Hematopoietic multipotent progenitor cell treated with erythropoietin and hydrocortisone succinate and interleukin-3 and kit ligand, for 4 days (in vitro differentiated cells): Measurements from ENCODE around the gene LMAN1L.

ENCODE experiments used
- DNase-seq: peaks from one replicate; pipeline ENCODE4 v3.0.0-alpha.2; 2015

LMAN1L gene

DNA sequence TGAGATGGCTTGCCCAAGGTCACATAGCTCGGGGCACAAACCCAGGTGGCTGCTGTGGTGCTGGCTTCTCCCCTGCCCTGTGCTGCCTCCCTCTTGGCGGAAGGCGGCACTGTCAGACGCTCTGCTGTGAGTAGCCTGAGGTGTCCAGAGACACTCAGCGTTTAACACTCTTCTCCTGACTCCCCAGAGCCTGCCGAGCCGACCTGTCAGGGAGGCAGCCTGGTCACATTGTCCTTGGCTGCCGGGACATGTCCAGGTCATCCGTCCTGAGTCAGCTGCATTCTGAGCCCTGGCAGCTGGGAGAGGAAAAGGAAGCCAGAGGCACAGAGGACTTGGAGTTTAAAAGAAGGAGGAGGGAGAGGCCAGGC, 4.7 kb downstream of the LMAN1L start:
- no peak for DNase-seq

DNA sequence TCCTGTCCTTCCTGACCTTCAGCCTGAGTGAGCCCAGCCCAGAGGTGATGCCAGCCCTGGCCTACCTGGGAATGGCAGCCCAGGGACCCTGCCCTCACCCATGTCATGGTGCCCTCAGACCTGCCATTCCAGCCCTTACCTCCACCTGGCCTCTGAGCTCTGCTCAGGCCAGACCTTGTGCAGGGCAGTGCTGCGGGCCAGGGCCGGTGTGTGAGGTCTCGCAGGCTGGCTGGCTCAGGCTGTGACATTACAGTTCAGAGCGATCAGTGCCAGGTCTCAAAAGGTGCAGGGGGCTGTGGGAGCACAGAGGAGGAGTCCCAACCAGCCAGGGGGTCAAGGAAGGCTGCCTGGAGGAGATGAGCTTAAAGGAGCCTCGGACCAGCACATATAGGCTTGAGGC, 7.4 kb downstream of the LMAN1L start:
- no peak for DNase-seq

DNA sequence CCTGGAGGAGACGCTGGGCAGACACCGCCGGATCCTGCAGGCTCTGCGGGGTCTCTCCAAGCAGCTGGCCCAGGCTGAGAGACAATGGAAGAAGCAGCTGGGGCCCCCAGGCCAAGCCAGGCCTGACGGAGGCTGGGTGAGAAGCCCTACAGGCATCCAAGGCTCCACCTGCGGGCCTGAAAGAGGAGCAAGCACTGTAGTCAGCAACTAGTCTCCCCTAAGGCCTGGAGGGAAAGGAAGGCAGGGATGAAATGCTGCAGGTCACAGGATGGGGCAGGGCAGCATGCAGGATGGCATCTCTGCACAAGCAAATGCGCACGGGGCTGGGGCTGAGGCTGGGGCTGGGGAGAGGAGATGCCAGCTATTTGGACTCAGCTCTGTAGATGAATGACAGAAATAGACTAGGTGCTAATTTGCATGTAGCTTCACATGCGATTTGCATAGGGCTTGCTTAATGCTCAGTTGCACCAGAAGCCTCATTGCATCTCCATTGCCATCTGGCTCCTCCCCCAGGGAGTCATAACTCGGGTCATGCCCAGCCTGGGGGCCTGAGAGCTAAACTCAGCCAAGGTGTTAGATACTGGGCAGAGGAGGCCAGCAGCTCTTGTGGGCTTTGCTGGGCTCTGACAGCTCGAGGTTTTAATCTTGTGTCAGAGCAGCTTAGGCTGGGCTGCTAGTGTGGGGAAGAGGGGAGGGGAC, 8.6 kb downstream of the LMAN1L start:
- no peak for DNase-seq

DNA sequence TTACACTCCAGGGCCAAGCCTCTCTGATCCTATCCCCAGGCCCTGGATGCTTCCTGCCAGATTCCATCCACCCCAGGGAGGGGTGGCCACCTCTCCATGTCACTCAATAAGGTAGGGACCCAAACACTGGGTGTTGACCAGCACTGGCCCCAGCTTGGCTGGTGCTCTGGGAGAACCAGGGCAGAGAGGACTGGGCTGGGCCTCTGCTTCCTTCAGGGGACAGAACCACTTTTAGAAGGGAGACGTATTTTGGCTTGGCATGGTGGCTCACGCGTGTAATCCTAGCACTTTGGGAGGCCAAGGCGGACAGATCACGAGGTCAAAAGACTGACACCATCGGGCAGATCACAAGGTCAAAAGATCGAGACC, 9.1 kb downstream of the LMAN1L start:
- DNase-seq: no peak

DNA sequence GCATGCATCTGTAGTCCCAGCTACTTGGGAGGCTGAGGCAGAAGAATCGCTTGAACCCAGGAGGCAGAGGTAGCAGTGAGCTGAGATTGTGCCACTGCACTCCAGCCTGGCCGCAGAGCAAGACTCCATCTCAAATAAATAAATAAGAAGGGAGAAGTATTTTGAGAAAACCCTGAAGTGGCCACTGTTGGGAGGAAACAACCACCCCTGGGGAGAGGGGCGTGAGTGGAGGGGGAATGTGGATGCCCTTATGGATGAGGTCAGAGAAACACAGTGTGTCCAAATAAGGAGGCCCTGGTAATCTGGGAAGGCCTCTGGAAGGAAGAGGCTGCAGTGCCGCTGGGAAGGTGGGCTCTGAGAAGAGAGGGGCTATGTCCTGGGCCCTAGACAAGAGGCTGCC, 9.6 kb downstream of the LMAN1L start:
- DNase-seq: no peak

DNA sequence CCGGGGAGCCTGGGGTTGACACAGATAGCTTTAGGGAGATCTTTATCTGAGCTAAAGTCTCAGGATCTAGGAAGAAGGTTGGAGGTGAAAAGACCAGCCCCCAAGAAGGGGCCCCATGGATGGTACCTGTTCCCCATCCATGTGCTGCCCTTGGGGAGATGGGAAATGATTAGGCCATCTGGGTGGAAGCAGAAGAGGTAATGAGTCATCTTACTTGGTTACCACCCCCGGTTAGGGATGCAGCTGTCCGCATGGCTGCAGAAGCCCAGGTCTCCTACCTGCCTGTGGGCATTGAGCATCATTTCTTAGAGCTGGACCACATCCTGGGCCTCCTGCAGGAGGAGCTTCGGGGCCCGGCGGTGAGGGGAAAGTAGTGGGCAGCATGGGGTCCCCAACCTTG, 10.7 kb downstream of the LMAN1L start:
- no peak for DNase-seq

DNA sequence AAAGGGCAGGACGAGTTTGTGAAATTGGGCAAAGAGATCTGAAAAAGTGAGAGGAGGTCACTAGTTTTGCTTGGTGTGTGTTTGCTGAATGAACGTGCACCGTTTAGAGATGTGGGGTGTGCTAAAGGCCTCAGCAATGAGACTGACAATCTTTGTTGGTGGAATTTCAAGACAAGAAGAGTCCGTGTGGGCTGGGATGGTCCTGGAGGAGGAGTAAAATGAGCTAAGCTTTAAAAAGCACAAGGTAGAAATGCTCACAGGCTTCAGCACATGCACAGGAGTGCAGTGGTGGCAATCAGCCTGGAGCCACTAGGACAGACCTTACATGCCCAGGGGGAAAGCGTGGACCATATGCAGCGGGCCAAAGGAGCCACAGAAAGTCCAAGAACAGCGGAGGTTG, 12.3 kb downstream of the LMAN1L start:
- DNase-seq: no peak

DNA sequence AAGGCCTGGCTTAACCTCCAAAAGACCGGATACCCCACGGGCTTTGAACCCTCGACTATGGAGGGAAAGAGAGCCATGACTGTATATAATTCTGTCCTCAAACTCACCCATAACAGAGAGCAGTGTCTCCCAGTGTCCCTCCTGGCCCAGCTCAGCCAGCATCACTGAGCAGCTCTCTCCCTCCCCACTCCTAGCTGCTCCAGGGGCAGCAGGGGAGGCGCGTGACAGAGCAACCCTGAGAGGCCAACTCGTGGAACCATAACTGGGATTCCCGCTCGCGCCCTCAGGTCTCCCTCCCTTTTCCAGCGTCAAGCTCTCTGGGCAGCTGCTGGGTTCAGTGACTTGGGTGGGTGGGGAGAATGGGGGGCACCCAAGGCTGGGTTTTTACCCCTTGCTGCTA, 13.2 kb downstream of the LMAN1L start:
- no peak for DNase-seq

DNA sequence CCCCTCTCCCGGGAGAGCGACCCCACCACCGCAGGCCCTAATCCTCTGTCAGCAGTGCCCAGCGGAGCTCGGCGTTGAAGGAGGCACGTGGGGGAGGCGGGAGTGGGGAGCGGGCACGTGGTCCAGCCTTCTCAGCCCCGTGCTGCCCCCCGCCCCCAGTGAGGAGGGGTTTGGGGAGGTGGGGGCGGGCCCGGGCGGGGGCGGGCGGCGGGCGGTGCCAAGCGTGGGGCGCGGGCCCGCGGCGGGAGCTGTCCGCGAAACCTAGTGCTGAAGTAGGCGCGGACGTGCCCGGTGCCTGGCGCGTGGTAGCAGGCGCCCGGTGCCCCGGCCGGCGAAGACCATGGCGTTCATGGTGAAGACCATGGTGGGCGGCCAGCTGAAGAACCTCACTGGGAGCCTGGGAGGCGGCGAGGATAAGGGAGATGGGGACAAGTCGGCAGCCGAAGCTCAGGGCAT, 13.8 kb downstream of the LMAN1L start, which contains the start of gene CPLX3:
Gene CPLX3 (plus strand): TSS at position 264 of the 456 bp plus-strand sequence. CDS start 77 bp downstream, at position 341.
- DNase-seq: peak; percentile 66

DNA sequence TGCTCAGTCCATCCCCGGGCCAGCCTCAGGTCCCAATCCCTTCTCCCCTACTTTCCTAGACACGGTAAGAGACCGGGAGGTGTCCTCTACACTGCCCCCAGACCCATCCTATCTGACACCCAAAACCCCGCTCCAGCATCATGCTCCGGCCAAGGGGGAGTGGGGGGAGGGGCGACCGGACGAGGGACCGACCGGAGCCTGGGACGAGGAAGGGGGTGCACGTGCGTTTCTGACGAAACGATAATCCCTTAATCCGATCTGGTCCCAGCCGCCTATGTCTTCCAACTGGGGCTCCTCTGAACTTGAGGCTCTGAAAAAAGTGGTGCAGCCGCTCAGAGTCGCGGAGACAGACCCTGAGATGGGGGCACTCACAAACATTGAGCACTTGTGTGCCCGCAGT, 14.3 kb downstream of the LMAN1L start:
- DNase-seq: no peak

DNA sequence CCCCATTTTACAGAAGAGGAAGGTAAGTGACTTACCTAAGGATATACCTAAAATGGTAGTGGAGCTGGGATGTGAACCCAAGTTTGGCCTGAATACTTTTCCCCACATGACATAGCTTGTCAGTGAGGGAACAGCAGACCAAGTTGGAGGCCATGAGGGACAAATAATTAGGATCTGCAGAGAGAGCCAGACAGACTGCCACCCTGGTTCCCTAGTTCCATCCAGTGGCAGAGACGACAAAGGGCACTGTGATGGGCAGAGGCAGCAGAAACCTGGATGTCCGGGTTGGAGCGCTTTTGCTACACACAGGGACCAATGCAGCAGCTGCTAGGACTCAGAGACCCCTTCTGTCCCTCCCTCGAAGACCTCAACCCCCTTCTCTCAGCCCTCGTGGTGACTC, 15.0 kb downstream of the LMAN1L start:
- DNase-seq: no peak

DNA sequence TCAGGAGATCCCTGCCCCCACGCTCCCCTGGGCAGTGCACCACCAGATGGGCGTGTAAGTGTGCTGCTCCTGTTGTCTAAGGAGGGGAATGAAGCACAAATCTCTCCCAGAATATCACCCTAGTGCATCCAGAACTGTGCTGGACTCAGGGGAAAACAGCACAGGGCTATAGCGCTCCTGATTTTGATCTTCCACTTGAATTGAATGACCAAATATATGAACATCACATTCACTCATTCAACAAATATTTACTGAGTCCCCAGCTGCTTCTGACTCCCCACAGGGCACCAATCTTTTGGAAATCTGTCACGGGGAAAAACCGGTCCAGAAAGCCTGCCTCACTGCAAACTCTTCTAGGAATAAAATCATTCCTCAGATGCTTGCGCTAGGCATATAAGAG, 16.2 kb downstream of the LMAN1L start:
- DNase-seq: no peak

DNA sequence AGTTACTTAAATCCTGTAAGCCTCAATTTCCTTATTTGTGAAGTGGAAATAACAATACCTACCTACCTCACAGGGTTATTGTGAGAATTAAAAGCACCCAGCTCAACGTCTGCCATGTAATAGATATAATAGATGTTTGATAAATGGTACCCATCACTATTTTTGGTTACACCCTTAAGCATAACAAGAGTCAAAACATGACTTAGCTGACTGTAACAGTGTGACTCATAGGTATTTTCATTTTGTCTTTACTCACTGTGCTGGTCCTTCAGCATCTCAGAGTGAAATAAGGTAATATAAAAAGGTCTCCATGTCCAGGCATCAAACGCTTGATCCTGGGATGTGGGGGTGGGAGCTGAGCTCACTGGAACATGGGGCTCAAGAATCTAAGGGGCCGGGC, 16.9 kb downstream of the LMAN1L start:
- no peak for DNase-seq

DNA sequence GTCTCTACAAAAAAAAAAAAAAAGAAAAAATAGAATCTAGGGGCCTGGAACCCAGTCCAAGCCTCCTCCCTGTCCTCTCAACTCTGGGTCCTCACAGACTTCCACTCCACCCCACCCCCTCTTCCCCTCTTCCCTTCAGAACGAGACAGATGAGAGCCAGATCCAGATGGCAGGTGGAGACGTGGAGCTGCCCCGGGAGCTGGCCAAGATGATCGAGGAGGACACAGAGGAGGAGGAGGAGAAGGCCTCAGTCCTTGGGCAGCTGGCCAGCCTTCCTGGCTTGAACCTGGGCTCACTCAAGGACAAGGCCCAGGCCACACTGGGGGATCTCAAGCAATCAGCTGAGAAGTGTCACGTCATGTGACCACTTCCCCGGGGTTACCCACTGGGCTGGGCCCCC, 17.4 kb downstream of the LMAN1L start:
- DNase-seq: no peak

DNA sequence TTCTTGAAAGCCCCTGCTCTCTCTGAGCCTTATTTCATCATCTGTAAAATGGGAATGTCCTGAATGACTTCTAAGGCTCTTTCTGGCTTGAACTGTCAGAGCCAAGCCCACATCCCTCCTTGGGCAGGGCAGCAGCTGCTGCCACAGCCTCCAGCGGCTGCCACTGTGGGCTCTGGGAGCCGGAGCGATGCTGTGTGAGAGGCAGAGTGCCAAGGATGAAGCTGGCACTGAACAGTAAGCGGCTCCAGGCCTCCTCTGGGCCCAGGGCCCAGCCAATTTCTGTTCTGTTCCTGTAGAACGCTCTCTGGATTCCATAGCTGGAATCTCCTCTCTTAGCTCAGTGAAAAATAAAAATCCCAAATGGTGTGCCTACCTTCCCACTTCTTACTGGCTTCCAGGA, 18.2 kb downstream of the LMAN1L start:
- no peak for DNase-seq

DNA sequence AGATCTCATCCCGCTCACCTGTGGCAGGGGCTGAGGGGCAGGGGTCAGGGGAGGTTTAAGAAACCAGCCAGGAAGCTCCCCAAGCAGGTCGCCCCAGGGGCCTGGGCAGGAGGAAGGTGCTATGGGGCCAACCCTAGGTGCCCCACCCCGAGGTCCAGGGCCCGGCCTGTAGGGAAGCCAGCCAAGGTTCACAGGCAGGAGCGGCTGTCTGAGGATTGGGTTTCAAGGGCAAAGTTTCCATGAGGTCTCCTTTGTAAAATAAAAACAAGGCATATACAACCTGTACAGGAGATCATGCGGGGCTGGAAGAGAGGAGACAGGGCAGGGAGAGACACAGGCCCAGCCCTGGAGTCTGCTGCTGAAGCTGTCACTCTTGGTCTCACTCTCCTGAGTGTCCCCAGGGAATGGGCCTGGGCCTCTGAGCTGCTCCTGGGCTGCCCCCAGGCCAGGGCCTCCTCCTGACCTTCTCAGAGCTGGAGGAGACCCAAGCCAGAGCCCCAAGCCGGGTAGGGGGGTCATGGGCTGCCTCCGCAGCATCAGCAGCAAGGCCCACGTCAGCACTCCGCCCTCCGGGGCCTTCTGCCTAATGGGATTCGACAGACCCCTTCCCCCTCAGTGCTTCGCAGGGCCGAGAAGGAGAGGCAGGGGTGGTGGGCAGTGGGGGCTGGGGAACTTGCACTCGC, 19.3 kb downstream of the LMAN1L start:
- DNase-seq: no peak

DNA sequence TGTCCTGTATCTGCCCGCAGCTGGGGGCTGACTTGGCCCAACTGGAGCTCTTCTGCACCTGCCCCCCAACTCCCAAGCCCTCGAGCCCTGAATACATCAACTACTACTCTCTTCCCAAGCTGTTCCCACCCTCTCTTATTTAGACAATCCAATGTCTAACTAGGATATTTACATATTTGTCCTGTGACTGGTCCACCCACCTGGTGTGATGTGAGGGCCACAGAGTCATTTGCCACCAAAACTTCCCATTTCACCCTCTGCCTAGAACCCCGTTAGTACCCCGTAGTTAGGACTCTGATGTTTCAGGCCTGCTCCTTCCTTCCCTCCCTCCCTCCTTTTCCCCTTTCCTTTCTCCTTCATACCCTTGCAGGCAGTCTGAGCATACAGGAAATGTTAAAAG, 20.2 kb downstream of the LMAN1L start:
- no peak for DNase-seq

DNA sequence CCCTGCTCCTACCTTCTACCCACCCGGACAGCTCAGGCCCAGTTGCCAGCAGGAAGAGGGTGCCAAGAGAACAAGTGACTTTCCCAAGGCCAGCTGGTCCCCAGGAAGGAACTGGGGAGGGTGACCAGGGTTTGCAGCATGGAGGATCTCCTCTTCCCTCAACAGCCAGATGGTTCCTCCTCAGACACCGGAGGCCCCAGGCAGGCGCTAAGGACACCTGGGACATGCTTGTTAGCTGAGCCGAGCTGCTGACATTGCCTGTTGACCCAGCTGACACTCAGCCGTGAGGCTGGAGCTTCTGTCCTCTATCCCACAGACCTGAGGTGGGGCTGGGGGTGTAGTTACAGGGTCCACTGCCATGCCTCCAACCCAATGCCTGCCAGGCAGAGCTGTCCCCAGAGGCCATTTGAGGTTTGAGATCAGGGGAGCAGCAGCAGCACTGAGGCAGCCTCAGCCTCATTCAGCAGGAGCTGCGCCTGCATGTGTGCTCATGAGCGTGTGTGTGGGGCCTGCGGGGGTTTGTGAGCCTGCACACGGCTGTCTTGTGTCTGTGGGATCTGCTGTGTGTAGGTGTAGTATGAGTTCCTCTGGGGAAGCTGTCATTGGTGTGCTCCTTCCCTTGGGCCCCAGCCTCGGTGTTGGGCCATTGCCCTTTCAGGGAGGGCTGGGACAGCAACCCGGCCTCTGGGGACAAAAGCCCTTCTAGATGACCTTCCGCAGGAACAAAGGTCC, 20.9 kb downstream of the LMAN1L start:
- peak; percentile 19 for DNase-seq

DNA sequence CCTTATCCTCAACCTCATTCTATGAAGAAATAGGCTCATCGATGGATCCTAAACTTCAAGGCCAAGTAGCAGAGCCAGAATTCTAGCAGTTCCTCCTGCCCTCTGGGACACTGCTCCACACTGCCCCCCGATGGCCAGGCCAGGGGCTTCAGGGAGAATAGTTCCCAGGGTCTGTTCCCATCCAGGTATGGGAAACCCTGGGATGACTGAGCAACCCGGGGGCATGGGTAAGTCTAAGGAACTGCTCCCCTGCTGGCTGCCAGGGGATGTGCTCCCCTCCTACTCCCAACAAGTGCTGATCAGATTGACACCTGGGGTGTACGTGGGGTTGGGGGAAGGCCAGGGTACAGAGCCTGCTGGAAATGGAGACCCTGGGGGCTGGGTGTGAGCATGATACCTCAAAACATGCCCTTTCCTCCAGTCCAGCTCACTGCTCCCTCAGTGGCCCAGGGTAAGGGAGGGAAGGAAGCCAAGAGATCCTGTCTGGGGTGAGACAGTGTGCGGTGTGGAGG, 22.7 kb downstream of the LMAN1L start:
- DNase-seq: peak; percentile 68

DNA sequence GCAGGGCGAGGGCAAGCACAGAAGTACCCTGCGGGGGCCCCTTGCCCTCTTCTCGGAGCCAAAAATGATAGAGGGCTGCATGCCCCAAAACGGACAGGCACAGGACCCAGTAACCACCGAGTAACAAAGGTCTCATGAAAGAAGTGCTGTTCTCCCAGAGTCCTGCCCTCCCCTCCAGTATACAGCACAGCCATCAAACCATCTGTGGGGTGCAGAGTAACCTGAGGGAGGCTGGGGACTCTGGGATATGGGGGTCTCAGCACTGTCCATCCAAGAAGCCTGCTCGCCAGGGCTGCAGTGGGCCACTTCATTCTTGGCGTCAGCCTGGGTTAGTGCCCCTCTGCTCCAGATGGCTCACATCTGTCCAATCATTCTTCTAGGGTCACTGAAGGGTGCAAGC, 24.2 kb downstream of the LMAN1L start:
- no peak for DNase-seq

DNA sequence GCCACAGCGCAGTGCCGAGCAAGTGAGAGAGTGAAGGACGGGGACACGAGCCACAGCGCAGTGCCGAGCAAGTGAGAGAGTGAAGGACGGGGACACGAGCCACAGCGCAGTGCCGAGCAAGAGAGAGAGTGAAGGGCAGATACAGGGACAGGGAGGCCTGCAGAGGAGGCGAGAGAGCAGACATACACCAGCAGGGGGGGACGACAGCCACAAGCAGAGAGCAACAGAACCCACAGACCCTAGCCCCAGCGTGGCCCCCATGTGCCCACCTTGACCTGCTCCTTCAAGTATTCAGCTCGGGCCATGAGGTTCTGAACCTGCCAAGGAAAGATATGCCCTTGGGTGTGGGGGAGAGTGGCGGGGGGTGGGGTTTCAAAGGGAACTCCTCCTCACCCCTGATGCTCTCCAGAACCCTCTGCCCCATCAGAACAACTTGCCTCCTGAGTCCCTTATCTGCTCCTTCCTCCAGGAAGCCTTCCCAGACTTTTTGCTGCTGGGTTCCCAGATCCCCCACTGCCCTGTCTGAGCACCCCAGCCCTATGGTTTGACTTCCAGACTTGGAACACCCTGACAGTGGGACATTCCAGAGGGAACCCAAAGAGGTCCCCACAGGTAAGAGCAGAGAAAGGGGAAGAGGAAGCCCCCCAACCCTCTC, 25.0 kb downstream of the LMAN1L start:
- DNase-seq: peak; percentile 61

DNA sequence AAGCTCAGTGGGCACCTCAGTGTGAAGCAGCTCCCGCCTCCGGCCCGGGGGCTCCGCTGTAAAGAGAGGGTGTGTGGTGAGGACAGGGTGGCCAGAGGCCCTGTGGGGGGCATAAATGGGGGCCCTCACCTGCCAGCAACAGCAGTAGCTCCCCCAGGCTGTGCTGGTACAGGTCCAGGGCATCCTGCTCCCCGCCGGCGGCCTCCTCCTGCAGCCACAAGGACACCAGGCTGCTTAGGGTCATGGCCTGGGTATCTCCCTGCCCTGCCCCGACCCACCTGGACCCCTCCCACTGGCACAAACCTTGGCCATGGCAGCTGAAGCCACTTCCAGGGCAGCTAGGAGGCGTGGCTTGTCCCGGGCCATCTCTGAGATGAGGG, 25.5 kb downstream of the LMAN1L start:
- DNase-seq: no peak

DNA sequence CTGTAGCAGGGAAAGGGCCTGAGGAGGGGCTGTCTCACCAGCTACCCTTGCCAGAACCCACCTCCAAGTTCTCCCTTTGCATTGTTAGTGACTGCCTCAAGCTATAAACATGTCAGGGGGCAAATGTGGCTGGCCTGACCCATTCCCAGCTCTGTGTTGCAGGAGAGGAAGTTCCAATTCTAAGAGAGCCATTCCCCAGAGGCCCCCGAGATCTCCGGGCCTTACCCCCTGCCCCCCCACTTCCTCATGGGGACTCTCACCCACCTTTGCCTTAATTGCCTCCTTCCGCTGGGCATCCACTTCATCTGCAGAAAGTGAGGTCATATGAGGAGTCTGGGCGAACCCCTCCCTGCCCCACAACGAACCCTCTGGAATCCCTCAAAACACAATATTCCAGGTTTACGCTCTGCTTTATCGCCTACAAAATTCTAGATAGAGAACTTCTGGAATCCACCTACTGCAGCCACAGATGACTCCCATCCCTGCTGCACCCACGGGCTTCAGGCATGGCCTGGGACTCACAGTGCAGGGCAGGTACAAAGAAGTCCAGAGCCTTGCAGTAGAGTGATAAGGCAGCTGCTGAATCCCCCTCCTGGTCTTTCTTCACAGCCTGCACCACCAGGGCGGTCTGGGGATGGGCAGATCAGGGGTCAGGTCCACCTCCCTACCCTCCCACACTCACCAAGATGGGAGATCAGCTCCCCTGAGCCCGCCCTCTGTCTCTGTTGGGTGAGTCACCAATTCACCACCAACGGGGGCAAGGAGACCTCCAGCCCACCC, 26.3 kb downstream of the LMAN1L start:
- no peak for DNase-seq
